HG03565 (cell line): ENCODE results near the gene ENTPD2.

ENCODE experiments used
- ATAC-seq: cut with Tn5 transposase; IDR thresholded peaks from one replicate; pipeline ENCODE4 v1.9.1; 2021; ENCODE audit warnings: mild to moderate bottlenecking, moderate library complexity; ENCODE audit not compliant: unreplicated experiment

The ENTPD2 gene

DNA sequence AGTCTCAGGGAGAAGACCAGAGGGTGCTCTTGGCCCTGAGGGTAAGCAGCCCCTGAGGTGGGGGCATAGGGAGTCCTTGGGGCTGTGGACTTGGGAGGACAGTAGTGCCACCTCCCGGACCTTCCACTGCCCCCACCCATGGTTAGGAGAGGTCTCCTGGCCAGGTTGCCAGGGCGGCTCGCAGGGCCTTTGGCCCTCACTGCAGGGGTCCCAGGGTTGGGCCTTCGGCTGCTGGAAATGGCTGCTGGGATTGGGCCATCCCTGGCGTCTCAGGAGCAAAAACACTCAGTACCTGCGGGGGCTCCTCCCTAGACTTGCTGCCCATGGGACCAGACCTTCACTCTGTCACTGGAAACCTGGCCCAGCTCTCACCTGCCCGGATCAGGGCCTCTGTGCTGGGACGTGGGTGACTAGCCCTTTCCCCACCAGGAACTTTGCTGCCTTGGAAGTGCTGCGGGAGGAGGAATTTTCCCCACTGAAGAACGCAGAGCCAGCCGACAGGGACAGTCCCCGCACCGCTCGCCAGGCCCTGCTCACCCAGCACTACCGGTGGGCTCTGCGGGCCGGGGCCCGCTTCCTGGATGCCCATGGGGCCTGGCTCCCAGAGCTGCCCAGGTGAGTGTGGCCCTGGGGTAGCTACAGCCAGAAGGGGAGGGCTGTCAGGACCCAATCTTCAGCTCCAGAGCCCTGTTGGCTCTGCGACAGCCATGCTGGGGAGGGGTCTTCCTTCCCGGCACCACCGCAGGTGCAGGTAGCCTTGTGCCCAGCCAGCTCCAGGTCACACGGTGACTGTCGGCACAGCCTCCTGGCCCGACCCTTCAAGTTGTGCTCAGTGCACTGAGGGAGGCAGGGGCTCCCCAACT lies 26.6 kb upstream of the ENTPD2 start:
- ATAC-seq: no peak

DNA sequence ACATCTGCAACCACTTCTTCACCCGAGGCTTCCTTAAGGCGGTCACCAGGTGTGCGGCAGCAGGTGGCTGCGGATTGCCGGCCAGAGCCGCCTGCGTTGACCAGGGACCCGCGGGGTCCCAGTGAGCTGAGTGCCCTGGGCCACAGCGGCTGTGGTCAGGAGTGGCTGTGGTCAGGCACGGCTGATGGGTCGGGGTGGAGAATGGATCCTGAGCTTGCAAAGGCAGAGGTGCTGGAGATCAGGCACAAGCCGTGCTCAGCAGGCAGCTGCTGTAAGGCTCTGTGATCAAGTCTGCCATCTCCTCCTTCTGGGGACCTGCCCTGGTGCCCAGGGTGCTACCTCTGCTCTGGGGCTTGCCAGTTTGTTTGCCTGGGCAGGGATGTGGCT lies 25.5 kb upstream of the ENTPD2 start:
- ATAC-seq: no peak

DNA sequence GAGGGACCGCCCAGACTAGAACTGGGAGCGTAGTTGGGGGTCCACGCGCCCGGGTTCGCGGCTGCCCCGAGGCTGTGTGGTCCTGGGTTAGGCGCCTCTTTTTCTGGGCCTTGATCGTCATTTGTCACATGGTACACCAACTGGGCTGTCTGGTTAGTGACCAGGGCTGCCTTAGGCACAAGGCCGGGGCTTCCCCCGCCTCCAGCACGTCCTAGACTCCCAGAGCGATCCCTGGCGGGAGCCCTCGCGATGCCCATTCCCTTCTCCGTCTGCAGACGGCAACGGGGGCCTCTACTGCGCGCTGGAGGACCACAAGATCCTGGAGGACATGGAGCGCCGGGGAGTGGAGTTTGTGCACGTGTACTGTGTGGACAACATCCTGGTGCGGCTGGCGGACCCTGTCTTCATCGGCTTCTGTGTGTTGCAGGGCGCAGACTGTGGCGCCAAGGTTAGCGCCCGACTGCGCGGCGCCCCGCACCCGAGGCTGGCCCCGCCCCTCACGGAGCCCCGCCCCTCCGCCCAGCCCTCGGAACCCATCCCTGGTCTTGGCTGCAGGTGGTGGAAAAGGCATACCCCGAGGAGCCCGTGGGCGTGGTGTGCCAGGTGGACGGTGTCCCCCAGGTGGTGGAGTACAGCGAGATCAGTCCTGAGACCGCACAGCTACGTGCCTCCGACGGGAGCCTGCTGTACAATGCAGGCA lies 25.0 kb upstream of the ENTPD2 start:
- no peak for ATAC-seq

DNA sequence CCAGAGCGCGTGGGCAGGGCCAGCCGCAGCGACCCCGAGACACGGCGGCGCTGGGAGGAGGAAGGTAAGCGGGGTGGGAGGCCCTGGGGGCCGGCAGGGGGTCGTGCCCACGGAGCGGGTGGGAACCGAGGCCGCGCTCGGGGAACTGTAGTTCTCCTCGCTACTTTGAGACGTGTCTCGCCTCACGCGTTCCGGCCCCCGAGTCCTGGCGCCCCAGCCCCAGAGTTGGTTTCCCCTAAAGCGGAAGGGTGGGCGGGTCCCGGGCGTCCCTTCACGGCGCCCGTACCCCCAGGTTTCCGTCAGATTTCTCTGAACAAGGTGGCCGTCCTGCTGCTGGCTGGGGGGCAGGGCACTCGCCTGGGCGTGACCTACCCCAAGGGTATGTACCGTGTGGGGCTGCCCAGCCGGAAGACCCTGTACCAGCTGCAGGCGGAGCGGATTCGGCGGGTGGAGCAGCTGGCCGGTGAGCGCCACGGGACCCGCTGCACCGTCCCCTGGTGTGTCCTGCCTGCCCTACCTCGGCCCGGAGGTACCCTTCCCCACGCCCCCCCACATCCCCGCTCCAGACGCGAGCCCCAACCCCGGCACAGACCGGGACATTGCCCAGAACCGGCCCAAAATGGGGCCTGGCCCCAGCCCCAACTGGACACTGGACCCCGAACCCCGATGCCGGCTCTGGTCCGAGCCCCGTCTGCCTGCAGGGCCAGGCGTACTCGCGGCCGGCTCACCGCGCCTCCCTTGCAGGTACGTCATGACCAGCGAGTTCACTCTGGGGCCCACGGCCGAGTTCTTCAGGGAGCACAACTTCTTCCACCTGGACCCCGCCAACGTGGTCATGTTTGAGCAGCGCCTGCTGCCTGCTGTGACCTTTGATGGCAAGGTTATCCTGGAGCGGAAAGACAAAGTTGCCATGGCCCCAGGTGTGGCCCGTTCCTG lies 24.2 kb upstream of the ENTPD2 start:
- peak; percentile 12 for ATAC-seq

DNA sequence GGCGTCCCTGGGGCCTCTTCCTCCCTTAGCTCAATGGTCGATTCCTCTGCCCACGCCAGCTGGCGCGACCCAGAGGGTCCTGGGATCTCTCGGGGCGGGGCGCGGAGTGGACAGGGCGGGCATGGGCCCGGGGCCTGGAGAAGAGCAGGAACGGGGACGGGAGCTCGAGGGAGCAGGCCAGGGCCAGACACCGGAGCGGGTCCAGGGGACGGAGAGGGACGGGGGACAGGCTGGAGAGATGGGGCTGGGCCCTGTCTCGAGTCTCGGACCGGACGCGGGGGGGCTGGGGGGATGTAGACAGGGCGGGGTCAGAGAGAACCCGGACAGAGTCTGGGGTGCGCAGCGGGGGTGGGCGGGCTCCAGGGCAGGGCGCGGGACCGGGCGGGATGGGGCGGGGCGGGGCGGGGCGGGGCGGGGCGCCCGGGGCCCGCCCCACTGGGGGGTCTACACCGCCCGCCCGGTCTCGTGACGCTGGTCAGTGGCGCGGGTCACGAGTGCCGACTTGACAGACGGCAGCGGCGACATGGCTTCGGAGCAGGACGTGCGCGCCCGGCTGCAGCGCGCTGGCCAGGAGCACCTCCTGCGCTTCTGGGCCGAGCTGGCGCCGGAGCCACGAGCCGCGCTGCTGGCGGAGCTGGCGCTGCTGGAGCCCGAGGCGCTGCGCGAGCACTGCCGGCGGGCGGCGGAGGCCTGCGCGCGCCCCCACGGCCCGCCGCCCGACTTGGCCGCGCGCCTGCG lies 23.3 kb upstream of the ENTPD2 start, which contains the start of gene UAP1L1:
Gene UAP1L1, plus strand, starts transcription at position 508 of the 738 bp plus-strand sequence. Its CDS starts 16 bp downstream, at position 524.
- ATAC-seq: peak; percentile 44

DNA sequence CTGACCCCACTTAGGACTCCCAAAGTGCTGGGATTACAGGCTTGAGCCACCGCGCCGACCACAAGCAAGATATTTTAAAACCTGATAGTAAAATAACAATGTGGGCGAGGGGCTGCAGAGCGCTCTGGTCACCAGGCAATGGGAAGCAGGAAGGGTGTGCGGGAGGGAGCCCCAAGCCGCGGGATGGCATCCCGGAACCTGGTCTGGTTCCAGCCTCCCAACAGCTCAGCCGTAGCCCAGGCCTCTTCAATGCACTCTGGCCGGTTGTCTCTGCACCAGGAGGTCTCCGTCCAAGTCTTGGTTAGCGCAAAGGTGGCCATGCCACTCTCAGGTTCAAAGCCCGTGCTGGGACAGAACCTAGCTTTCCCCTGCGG lies 22.8 kb upstream of the ENTPD2 start:
- ATAC-seq: no peak

DNA sequence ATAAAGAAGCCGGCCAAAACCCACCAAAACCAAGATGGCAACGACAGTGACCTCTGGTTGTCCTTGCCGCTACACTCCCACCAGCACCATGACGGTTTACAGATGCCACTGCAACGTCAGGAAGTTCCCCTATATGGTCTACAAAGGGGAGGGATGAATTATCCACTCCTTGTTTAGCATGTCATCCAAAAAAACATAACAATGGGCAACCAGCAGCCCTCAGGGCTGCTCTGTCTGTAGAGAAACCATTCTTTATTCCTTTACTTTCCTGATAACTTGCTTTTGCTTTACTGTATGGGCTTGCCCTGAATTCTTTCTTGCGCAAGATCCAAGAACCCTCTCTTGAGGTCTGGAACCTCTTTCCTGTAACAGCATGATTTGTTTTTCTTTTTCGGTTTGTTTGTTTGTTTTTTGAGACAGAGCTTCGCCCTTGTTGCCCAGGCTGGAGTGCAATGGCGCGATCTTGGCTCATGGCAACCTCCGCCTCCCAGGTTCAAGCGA lies 21.5 kb upstream of the ENTPD2 start:
- ATAC-seq: no peak

DNA sequence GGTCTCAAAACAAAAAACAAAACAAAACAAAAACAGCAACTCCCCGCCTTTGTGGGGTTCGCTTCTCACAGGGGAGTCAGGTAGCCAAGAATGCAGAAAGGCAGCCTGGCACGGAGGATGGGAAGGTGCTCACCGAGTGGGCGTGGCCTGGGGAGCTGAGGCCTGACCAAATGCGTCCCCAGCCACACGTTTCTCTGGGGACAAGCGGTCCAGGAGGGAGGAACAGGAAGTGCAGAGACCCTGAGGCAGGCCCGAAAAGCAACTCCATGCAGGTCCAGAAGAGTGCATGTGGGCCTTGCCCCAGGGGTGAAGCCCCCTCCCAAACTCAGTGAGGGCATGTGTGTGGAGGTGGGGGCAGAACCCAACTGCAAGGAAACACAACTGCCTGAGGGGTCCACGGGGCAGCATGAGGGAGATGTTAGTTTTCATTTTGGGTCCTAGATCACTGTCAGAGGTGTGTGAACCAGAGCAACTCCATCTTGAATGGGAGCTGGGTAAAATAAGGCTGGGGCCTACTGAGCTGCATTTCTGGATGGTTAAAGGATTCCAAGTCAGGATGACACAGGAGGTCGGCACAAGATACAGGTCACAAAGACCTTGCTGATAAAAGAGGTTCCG lies 20.9 kb upstream of the ENTPD2 start:
- ATAC-seq: no peak

DNA sequence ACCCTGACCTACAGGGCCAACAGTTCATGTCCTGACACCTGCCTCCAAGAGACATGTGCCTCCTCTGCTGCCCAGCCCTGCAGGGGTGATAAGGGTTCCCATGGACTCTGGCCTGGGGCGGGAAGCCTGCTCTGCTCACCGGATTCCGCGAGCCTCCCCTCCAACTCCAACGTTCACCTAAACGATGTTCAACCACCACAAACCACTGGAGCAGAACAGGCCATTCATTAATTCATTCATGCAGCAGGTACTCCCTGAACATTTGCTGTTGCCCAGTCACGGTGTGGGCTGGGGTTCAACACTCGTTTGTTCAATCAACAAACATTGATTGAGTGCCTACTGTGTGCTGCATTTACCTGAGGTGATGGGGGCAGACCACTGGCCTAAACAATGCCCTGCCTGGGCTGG lies 20.1 kb upstream of the ENTPD2 start:
- ATAC-seq: no peak

DNA sequence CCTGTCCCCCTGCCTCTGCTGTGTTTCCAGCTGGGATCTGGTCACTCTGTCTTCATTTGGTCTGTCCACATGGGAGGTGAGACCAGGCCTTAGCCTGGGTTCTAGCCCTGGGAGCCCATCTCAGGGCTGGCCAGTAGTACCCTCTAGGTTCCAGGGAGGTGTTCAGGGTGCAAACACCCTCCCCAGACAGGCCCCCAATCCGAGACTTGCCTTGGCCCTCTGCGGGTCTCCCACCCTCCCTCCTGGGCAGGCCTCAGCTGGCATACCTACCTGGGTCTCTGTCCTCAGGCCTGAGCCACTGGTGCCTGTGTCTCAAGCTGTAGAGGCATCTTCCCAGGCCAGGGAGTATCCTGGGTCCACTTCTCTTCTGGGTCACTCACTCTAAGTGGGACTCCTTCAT lies 17.4 kb upstream of the ENTPD2 start:
- ATAC-seq: no peak

DNA sequence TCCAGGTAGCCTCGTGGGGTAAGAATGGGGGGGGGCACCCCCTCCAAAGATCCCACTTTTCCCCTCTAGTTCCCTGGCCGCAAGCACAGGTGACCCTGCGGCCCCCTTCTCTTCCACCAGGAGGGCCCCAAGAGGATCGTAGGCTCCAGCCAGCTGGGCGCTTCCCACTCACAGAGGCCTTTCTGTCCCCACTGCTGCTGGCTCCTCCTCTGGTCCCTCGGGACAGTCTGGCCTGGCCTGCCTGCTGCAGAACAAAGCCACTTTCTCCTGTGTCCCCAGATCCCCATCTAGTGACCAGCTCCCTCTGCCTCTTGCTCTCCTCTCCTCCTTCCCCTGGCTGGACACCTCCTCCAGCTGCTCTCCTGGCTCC lies 17.0 kb upstream of the ENTPD2 start:
- ATAC-seq: no peak

DNA sequence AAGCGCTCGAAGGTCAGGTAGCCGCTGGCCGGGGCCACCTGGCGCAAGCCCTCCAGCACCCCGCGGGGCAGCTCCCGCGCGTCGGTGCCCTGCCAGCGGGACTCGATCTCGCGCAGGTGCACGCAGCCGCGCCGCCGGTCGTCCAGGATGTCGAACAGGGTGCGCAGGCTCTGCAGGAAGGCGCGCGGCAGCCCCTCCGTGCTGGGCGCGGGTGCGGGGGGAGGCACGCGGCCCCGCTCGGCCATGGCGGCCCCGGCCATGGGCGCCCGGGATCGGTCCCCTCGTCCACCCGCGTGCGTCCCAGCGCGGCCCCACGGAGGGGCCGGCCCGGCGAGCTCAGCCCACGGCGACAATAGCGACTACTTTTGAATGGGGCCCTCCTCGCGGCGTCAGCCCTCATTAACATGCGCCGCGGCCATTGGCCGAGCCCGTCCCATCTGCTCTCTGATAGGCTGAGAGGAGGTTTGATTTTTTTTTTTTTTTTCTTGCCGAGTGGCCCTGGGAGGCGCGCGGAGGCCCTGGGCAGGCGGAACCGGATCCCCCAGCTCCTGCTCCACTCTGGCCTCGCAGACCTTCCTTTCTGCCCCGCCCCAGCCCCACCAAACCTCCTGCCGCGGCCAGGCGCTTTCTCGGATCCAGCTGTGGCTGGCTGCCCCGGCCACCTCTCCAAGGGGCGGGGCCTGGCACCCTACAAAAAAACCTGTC lies 16.5 kb upstream of the ENTPD2 start, which contains the start of gene SAPCD2:
Gene SAPCD2, minus strand, starts transcription at position 357 of the 705 bp plus-strand sequence. Its CDS starts 97 bp downstream, at position 260.
- ATAC-seq: peak; percentile 68

DNA sequence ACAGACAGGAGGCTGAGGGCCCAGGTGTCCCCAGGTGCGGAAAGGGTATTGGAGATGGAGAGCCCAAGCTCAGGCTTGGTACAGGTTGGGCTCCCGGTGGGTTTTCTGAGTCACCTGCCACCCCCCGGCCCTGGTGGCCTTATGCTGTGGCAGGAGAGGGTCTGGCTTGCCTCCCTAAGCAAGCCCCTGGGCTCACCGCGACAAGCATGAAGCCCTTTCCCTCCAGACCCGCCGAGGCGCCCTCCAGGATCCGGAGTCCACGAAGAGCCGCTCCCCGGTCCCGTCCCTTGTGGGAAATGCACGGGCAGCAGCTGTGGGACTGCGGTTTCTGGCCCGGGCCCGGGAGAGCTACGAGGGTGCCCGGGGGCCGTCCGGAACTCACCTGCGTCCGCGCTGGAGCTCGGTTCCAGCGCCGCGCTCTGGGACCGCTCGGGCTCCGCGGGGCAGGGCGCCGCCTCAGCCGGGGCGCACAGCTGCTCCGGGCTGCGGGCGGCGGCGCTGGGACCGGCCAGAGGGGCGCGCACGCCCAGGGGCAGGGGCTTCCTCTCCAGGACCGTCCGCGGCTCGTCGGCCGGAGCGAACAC lies 15.7 kb upstream of the ENTPD2 start:
- peak; percentile 12 for ATAC-seq

DNA sequence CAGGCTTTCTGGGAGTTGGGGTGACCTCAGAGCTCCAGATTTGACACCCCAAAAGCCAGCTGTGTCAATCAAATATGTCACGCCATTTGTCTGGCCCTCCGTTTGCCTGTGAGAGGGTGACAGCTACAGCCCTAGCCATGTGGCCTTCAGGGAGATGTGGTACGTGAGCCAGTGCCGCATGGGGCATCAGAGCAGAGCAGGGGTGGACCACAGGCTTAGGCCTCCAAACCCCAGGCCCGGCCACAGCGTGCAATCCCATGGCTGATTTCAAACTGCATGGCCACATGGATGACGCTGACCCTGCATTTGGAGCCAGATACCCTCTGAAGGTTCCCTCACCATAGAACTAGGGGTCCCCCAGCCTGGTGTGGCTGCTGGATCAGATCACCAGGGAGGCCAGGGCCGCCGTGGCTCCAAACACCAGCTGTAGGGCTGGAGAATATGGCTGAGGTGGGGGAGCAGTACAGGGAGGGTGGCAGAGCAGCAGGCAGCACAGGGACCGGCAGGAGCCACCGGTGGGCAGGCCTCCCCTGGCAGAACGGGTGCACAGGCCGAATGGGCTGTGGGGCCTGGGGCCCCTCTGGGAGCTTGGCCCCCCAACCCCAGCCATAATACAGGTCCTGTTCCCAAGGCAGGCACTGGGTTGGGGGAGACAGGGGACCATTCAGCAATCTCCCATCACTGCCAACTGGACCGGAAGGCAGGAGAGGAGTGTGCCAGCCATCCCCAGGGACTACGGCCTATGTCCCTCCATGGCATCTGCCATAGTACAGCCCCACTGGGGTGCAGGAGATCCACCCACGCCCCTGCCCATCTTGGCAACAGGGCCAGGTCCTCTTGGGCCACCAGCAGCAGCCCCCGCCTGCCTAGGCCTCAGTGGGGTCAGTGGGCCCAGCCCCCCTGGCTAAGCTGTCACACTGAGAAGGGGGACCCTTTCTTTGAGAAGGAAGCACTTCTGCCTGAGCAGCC lies 15.0 kb upstream of the ENTPD2 start:
- ATAC-seq: no peak

DNA sequence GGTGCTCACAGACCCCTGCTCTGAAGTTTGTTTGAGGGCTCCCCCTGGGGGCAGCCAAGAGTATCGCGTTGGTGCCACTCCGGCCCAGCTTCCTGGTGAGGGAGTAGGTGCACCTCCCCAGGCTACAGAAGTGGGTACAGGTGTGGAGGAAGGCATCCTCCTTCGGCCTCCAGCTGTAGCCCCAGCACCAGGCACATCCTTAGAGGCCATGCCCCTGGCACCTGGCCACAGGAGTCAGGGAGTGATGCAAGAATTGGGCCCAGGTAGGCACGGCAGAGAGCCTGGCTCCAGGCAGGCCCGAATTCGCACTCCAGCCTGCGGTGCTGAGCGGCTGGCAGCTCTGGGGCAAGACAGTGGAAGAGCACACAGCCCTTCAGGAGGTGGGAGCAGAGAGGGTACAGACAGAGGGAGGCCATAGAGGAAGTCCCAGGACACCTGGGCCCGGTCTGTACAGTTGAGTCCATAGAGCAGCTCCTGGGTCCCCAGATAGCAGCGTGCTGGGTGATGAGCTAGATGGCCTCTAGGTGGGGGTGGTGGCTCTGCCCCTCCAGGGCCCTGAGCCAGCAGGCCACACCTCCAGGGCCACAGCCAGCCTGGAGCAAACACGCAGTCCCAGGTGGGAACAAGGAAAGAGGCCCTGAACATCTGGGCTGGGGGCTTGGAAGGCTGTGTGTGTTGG lies 14.1 kb upstream of the ENTPD2 start:
- no peak for ATAC-seq

DNA sequence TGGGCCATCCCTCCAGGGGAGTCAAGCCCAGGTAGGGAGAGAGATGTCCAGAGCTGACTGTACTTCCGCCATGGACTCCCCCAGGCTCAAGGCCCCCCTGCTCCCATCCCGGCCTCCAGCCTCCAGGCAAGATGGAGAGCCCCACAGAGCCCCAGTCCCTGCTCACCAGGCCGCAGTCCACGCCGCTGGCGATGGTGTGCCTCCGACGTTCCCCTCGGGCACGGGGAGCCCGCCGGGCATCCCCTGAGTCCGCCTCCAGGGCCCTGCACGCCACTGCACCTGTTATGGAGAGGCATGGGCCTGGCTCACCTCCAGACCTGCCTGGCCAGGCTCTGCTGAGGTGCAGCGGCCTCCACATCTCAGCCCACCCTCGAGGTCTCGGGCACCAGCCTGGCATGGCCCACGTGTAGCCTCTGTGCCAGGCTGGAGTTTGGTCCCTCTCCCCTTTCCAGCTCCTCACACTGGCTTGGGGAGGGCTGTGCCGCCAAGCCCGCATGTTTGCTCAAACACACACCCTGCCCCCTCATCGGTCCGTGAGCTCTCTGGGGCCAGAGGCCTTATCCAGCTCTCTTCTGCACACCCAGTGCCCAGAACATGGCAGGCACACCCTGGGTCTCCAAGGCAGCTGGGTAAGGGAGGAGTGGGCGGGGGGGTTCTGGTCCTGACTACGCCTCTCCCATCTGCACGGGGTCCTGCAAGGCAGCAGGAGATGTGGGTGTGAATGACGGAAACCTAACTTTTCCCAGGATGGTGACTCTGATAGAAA lies 12.4 kb upstream of the ENTPD2 start:
- ATAC-seq: no peak
